Measurements from ENCODE around the gene EMD.

DNA sequence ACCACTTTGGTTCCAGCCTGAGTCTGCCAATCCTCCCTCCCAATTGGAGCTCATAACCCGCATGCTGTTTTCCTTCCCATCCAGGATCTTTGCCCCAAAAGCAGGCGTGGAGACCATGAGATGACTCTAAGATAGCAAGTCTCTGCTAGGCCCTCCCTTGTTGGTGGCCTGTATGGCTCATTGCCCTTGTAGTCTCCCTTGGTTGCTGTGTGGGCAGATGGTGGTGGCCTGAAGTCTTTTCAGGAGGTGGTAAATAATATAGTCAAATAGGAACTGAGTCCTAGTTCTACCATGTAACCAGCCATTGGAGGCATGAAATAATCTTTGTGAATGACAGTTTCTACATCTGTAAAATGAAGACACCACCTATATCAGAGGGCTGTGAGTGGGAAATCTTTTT lies 50.6 kb downstream of the EMD start:
- TF ChIP-seq, protein P1, sequence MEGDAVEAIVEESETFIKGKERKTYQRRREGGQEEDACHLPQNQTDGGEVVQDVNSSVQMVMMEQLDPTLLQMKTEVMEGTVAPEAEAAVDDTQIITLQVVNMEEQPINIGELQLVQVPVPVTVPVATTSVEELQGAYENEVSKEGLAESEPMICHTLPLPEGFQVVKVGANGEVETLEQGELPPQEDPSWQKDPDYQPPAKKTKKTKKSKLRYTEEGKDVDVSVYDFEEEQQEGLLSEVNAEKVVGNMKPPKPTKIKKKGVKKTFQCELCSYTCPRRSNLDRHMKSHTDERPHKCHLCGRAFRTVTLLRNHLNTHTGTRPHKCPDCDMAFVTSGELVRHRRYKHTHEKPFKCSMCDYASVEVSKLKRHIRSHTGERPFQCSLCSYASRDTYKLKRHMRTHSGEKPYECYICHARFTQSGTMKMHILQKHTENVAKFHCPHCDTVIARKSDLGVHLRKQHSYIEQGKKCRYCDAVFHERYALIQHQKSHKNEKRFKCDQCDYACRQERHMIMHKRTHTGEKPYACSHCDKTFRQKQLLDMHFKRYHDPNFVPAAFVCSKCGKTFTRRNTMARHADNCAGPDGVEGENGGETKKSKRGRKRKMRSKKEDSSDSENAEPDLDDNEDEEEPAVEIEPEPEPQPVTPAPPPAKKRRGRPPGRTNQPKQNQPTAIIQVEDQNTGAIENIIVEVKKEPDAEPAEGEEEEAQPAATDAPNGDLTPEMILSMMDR (IDR thresholded peaks at IDR 0.05), result no peak
- no peak for TF ChIP-seq POLR2AphosphoS5 (IDR thresholded peaks at IDR 0.05)
